ENCODE results near the gene METTL26.

Gene METTL26

DNA sequence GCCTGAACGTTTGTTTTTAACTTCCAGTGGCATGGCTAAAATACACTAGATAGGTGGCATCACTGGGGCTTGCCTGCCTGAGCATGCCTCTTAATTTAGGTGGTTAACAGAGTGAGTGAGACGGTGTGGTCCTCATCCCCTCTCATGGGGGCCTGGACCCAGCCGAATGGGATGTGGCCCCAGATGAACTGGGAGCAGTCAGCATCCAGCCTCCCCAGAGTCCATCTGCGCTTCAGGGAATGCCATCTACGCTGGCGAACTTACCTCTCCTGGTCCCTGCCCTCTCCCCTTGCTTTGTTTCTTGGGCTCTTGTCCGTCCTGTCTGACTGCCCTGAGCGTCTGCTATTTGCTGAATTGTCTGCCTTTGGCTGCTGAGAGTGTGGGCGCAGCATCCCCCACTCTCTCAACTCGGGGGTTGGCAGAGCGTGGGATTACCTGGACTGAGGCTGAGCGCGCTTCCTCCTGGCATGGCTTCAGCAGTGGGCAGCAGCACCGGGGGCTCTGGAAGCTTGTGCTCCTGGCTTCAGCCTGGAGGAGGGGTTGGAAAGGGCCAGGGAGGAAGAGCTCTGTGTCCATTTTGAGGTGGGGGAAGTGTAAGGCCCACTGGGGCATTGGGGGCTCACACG, 44.1 kb downstream of the METTL26 start:
- TF ChIP-seq, protein P1, sequence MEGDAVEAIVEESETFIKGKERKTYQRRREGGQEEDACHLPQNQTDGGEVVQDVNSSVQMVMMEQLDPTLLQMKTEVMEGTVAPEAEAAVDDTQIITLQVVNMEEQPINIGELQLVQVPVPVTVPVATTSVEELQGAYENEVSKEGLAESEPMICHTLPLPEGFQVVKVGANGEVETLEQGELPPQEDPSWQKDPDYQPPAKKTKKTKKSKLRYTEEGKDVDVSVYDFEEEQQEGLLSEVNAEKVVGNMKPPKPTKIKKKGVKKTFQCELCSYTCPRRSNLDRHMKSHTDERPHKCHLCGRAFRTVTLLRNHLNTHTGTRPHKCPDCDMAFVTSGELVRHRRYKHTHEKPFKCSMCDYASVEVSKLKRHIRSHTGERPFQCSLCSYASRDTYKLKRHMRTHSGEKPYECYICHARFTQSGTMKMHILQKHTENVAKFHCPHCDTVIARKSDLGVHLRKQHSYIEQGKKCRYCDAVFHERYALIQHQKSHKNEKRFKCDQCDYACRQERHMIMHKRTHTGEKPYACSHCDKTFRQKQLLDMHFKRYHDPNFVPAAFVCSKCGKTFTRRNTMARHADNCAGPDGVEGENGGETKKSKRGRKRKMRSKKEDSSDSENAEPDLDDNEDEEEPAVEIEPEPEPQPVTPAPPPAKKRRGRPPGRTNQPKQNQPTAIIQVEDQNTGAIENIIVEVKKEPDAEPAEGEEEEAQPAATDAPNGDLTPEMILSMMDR (conservative IDR thresholded peaks at IDR 0.05; ENCODE audit: low read length) = no peak
- H3K4me3 ChIP-seq (ENCODE audit: low read length) = no peak overlapping the region; the same call in 1 of the 2 replicates
- no peak for DNase-seq (ENCODE audit: low read depth)

DNA sequence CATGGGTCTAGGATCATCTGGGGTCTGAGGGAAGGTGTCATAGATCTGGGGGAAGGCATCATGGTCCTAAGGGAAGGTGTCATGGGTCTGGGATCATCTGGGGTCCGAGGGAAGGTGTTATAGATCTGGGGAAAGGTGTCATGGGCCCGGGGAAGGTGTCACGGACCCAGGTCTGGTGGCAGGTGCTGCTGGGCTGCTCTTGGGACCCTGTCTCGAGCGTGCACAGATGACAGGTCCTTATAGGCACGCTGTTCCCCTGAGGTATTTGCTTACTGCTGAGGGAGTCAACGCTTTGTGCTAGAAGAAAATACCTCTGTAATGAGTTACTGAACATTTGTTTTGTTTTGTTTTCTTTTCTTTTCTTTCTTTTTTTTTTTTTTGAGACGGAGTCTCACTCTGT, 44.9 kb downstream of the METTL26 start:
- TF ChIP-seq, protein P1 (conservative IDR thresholded peaks at IDR 0.05; ENCODE audit: low read length) = no peak
- H3K4me3 ChIP-seq (ENCODE audit: low read length) = peak overlapping the region; percentile 86
- no peak for DNase-seq (ENCODE audit: low read depth)

DNA sequence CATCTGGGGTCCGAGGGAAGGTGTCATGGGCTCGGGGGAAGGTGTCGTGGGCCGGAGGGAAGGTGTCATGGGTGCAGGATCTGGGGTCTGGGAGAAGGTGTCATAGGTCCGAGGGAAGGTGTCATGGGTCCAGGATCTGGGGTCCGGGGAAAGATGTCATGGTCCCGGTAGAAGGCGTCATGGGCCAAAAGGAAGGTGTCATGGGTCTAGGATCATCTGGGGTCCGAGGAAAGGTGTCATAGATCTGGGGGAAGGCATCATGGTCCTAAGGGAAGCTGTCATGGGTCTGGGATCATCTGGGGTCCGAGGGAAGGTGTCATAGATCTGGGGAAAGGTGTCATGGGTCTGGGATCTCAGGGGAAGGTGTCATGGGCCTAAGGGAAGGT, 45.3 kb downstream of the METTL26 start:
- no peak for DNase-seq (ENCODE audit: low read depth)
- TF ChIP-seq, protein P1 (conservative IDR thresholded peaks at IDR 0.05; ENCODE audit: low read length) = no peak
- peak overlapping the region; percentile 86 for H3K4me3 ChIP-seq (ENCODE audit: low read length)

DNA sequence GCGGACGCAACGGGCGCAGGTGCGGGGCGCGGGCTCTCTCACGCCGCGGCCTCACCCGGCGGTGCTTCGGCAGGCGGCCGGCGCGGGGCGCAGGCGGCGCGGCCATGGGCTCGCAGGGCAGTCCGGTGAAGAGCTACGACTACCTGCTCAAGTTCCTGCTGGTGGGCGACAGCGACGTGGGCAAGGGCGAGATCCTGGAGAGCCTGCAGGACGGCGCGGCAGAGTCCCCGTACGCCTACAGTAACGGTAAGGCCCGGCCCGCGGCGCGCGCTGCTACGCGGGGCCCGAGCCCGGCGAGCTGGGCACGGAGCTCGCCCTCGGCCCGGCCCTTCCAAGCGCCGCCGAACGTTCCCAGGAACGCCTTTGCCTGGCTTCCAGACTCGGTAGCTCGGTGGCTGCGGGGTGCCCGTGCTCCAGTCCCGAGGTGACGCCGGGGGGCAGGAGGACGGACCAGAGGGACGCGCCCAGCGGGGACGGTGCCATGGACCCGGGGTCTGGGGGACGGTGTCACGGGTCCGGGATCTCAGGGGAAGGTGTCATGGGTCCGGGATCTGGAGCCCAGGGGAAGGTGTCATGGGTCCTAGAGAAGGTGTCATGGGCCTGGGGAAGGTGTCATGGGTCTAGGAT, 45.8 kb downstream of the METTL26 start:
- TF ChIP-seq, protein P1 (conservative IDR thresholded peaks at IDR 0.05; ENCODE audit: low read length) = no peak
- DNase-seq (ENCODE audit: low read depth) = peak; percentile 50
- H3K4me3 ChIP-seq (ENCODE audit: low read length) = peak overlapping the region; percentile 86

DNA sequence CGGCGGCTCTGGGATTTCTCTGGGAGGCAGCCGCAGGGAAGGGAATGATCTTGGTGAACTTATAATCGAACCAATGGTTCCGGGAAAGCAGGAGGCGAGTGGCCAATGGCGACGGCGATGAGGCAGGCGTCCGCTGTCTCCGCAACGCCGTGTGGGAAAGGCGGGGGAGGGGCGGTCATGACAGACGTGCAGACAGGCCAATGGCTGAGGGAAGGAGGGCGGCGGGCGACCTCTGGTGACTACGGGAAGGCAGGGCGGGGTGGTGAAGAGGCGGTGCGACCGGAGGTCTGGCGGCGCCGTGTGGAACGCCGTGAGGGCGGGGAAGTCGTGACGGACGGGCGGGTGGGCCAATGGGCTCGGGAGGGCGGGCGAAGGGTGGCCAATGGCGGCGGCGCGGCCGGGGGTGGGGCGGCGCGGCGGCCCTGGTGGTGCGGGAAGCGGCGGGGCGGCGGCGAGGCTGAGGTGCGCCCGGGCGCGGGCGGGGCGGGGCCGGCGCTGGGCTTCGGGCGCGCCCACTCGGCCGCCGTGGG, 46.4 kb downstream of the METTL26 start, which contains the start of gene RAB40C:
RAB40C (plus strand) TSS at position 409 of the 530 bp plus-strand sequence. CDS start 226 bp downstream, outside the sequence.
- H3K4me3 ChIP-seq (ENCODE audit: low read length) = peak within 1 kb of the TSS; percentile 86
- TF ChIP-seq, protein P1 (conservative IDR thresholded peaks at IDR 0.05; ENCODE audit: low read length) = no peak; the same call in 1 of the 2 replicates
- peak; percentile 98 for DNase-seq (ENCODE audit: low read depth)

DNA sequence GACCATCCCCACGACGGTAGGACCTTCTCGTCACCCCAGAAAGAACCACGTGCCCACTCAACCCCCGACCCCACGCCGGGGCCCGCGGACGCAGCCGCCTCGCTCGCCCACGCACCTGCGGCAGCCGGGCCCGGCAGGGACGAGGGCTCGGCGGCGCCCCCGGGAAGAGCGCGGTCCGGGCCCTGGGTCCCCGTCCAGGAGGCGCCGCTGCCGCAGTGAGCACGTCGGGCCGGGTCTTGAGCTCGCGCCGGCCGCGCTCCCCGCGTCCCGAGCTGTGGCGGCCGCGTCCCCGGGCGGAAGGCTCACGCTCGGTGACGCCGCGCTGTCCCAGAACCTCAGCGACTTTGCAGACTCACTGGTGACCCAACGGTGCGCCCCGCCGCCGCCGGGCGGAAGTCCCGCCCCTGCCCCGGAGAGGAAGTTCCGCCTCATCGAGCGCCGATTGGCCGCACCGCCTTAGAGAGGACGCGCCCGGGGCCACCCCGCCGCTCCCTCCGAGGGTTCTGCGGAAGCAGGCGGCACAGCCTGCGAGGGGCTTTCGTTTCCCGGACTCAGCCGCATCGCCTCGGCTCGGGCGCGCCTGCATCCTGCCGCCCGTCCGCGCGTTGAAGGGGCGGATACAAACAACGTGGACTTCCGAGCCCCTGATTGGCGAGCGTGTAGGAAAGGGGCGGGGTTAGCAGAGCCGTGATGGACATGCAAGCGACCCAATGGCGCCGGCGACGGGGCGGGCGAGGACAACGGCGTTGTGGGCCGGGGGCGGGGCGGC, 47.0 kb downstream of the METTL26 start:
- DNase-seq (ENCODE audit: low read depth) = peak; percentile 94
- H3K4me3 ChIP-seq (ENCODE audit: low read length) = peak overlapping the region; percentile 79
- TF ChIP-seq, protein P1 (conservative IDR thresholded peaks at IDR 0.05; ENCODE audit: low read length) = no peak

All from AG10803 (cell line).